K562 (cell line): ENCODE measurements around the gene ATP6V0D1. TPM values are rescaled to one million over a fixed set of nuclear protein-coding genes. Genes with fewer than 3 reads are reported as not detected.
A peak's percentile ranks its signal among the peaks of the same experiment; 100 is the strongest.

Experiments
- ATAC-seq: fragments of 200-7000 bp; cut with Tn5 transposase; 3 replicates; pipeline ENCODE4 v1.9.1; 2020; ENCODE audit warnings: moderate library complexity
- BruUV-seq: library from RNA; stranded (reverse); fragments of 400-500 nt; replicated peaks from 2 replicates; lab custom pipeline; 2021; lab: Mats Ljungman, UMichigan
- CTCF ChIA-PET: fragments of 300-600 bp; formaldehyde crosslinking; extraction: SDS; loops from one replicate; lab custom pipeline; 2021; ENCODE audit warnings: low intra/inter-chr PET ratio; lab: Yijun Ruan, JAX
- POLR2A ChIA-PET: fragments of 300-600, 350-650 bp; sonication (Branson Sonifier 250); formaldehyde crosslinking; extraction: SDS; loops from one replicate; lab custom pipeline; 2021; ENCODE audit warnings: antibody characterized with exemption, inconsistent platforms; lab: Yijun Ruan, JAX
- DNase-seq, 4 experiments: peaks; one replicate each; pipeline versions ENCODE4 v3.0.0 to v3.0.0-alpha.2; 2011 to 2018; ENCODE audit warnings: low spot score in 3 of 4, mixed read lengths in 3 of 4; ENCODE audit errors: extremely low read depth in 1 of 4
- FAIRE-seq: peaks from 2 replicates; lab custom pipeline; 2011; peaks lifted over from hg19 to GRCh38; lab: Jason Lieb, UNC
- H2AFZ ChIP-seq: 2 replicates; pipeline ENCODE4 v1.6.0; 2011; ENCODE audit warnings: low read depth, low read length, control low read depth, inconsistent platforms
- H3K27ac ChIP-seq: fragments of 200-600 bp; 3 replicates; pipeline ENCODE4 v1.8.0; 2011; ENCODE audit warnings: low read depth, mild to moderate bottlenecking, control low read depth, inconsistent platforms, low read length, moderate library complexity, mixed read lengths; ENCODE audit errors: extremely low read depth
- H3K27me3 ChIP-seq, 2 experiments: fragments of 300-600 bp in 1 of 2; 2 replicates in 1 of 2; 3 replicates in 1 of 2; pipeline versions ENCODE4 v1.6.0 to v1.8.0; 2011; ENCODE audit warnings: inconsistent platforms in 2 of 2, low read length in 2 of 2, mild to moderate bottlenecking in 1 of 2, mixed read lengths in 1 of 2, moderate library complexity in 1 of 2; ENCODE audit not compliant: control insufficient read depth in 2 of 2, insufficient read depth in 2 of 2
- H3K36me3 ChIP-seq: fragments of 300-600 bp; 3 replicates; pipeline ENCODE4 v1.8.0; 2011; ENCODE audit warnings: mild to moderate bottlenecking, low read length, inconsistent platforms; ENCODE audit not compliant: control insufficient read depth, insufficient read depth
- H3K4me1 ChIP-seq, 2 experiments: fragments of 200-600 bp in 1 of 2; replicated peaks in 1 of 2; 2 replicates in 1 of 2; 3 replicates in 1 of 2; pipeline versions ENCODE4 v1.5.1 to v1.8.0; 2011; ENCODE audit warnings: inconsistent platforms in 2 of 2, low read length in 2 of 2, mild to moderate bottlenecking in 1 of 2, mixed read lengths in 1 of 2, moderate library complexity in 1 of 2; ENCODE audit not compliant: control insufficient read depth in 2 of 2, insufficient read depth in 2 of 2
- H3K4me2 ChIP-seq: 2 replicates; pipeline ENCODE4 v1.6.1; 2011; ENCODE audit warnings: low read length, control low read depth, inconsistent platforms, mixed read lengths; ENCODE audit not compliant: insufficient read depth
- H3K4me3 ChIP-seq: fragments of 200-600 bp; sonication (generic), shearing (Covaris generic); 2 replicates; pipeline ENCODE4 v1.5.1; 2016; ENCODE audit warnings: control low read depth, inconsistent platforms
- H3K79me2 ChIP-seq: fragments of 200-600 bp; 3 replicates; pipeline ENCODE4 v1.8.0; 2011; ENCODE audit warnings: low read length, inconsistent platforms; ENCODE audit not compliant: control insufficient read depth, insufficient read depth
- H3K9ac ChIP-seq, 2 experiments: 2 replicates each; pipeline versions ENCODE4 v1.6.0 to v1.6.1; 2011; ENCODE audit warnings: low read depth in 2 of 2, low read length in 2 of 2, control low read depth in 1 of 2, inconsistent platforms in 1 of 2, mild to moderate bottlenecking in 1 of 2, mixed read lengths in 1 of 2; ENCODE audit not compliant: insufficient read depth in 1 of 2
- H3K9me1 ChIP-seq: one replicate; pipeline ENCODE4 v1.6.0; 2011; ENCODE audit warnings: inconsistent platforms, mild to moderate bottlenecking, low read length, moderate library complexity; ENCODE audit not compliant: control insufficient read depth, insufficient read depth
- H3K9me3 ChIP-seq: replicated peaks from 2 replicates; pipeline ENCODE4 v1.5.1; 2011; ENCODE audit warnings: low read depth, low read length, inconsistent platforms; ENCODE audit not compliant: control insufficient read depth, insufficient read depth
- H4K20me1 ChIP-seq: replicated peaks from 2 replicates; pipeline ENCODE4 v1.6.1; 2011; ENCODE audit warnings: low read length, inconsistent platforms, mixed read lengths; ENCODE audit not compliant: control insufficient read depth, insufficient read depth
- ATF3 ChIP-seq, 2 experiments: fragments of 450-650 bp in 1 of 2; sonication (generic) in 1 of 2; formaldehyde crosslinking in 1 of 2; IDR thresholded peaks in 1 of 2; conservative IDR thresholded peaks in 1 of 2; 2 replicates each; pipeline versions ENCODE4 v1.6.1 to v1.8.1; 2016 to 2023; ENCODE audit warnings: mild to moderate bottlenecking in 2 of 2, moderate library complexity in 2 of 2, inconsistent platforms in 1 of 2, missing genetic modification reagents in 1 of 2
- ATF7 ChIP-seq: fragments of 450-650 bp; IDR thresholded peaks from 2 replicates; pipeline ENCODE4 v1.7.1; 2014; ENCODE audit warnings: mild to moderate bottlenecking, moderate library complexity
- C11orf30 ChIP-seq: fragments of 450-650 bp; IDR thresholded peaks from 2 replicates; pipeline ENCODE4 v1.6.1; 2016; ENCODE audit warnings: low read depth, mild to moderate bottlenecking
- GTF2F1 ChIP-seq: IDR thresholded peaks from 2 replicates; pipeline ENCODE4 v1.6.1; 2011; ENCODE audit warnings: low read depth, low read length, improper control_type of control experiment
- JUND ChIP-seq, 2 experiments: IDR thresholded peaks; 2 replicates in 1 of 2; 3 replicates in 1 of 2; pipeline ENCODE4 v1.6.1; 2011; ENCODE audit warnings: borderline replicate concordance in 2 of 2, low read depth in 2 of 2, low read length in 2 of 2, improper control_type of control experiment in 1 of 2, missing biosample characterization in 1 of 2, missing genetic modification characterization in 1 of 2, missing genetic modification reagents in 1 of 2
- MAFG ChIP-seq: fragments of 450-650 bp; conservative IDR thresholded peaks from 2 replicates; pipeline ENCODE4 v1.6.1; 2016; ENCODE audit warnings: missing genetic modification characterization, missing compliant biosample characterization
- MAFK ChIP-seq: IDR thresholded peaks from 2 replicates; pipeline ENCODE4 v1.6.1; 2011; ENCODE audit warnings: low read length, improper control_type of control experiment
- PKNOX1 ChIP-seq: fragments of 450-650 bp; IDR thresholded peaks from 2 replicates; pipeline ENCODE4 v1.6.1; 2016
- PREB ChIP-seq: sonication (generic); formaldehyde crosslinking; IDR thresholded peaks from 2 replicates; pipeline ENCODE4 v1.8.1; 2023; ENCODE audit warnings: mild to moderate bottlenecking, missing genetic modification reagents
- PYGO2 ChIP-seq: fragments of 450-650 bp; IDR thresholded peaks from 2 replicates; pipeline ENCODE4 v1.6.1; 2016; ENCODE audit warnings: mild to moderate bottlenecking, missing genetic modification characterization, moderate library complexity, missing compliant biosample characterization
- ZNF197 ChIP-seq: fragments of 200-800 bp; sonication (Bioruptor generic); IDR thresholded peaks from 2 replicates; pipeline ENCODE4 v1.6.1; 2016; ENCODE audit warnings: low read depth, missing genetic modification characterization, missing compliant biosample characterization
- ZNF316 ChIP-seq: fragments of 450-650 bp; IDR thresholded peaks from 2 replicates; pipeline ENCODE4 v1.6.1; 2016
- ZNF408 ChIP-seq: fragments of 250-450 bp; sonication (Bioruptor Pico); IDR thresholded peaks from 2 replicates; pipeline ENCODE4 v1.4.0; 2020; ENCODE audit warnings: low read depth, mild to moderate bottlenecking, moderate library complexity
- WGBS: fragments of 100-300 bp; shearing (Covaris generic); methylation state at CpG from one replicate; pipeline ENCODE4 v1.1.6; 2016; ENCODE audit warnings: low coverage, mixed read lengths; ENCODE audit not compliant: insufficient coverage; ENCODE audit errors: missing lambda C conversion rate; 5-methylcytosine and 5-hydroxymethylcytosine counted together
- in situ Hi-C: fragments of 300-500 bp; cut with MboI; formaldehyde crosslinking; loops from 4 replicates; pipeline ENCODE4 v1.15.0; 2018; ENCODE audit warnings: inconsistent platforms, mixed read lengths
- intact Hi-C: fragments of 100-400 bp; cut with micrococcal nuclease; formaldehyde crosslinking; loops from 2 replicates; pipeline ENCODE4 v1.14.2; 2022
- polyA plus RNA-seq, 8 experiments: library from polyadenylated mRNA; depleted of rRNA in 4 of 8; stranded (reverse) in 5 of 8; unstranded in 3 of 8; fragments of >200 nt; fragmentation: Nextera tagmentation in 2 of 8; fragmentation: Illumina TruSeq in 1 of 8; extraction: Ambion mirVana in 2 of 8; extraction: Trizol in 1 of 8; gene quantifications; 2 replicates each; pipeline versions ENCODE4 v1.2.1 to v1.2.3, GENCODE V29; 2011 to 2014; ENCODE audit warnings: inconsistent platforms in 1 of 8, missing spikeins in 1 of 8
- total RNA-seq, 7 experiments: library from RNA; depleted of rRNA in 6 of 7; stranded (reverse); fragments of >200 nt in 6 of 7; fragmentation: Illumina TruSeq in 2 of 7; extraction: Trizol in 2 of 7; gene quantifications; 2 replicates each; pipeline versions ENCODE4 v1.2.1 to v1.2.3, GENCODE V29; 2011 to 2021; ENCODE audit warnings: low replicate concordance in 1 of 7

The ATP6V0D1 gene
- total and polyA plus RNA-seq, 9 of the 15 experiments (the other 6 are each of a cell fraction or from before 2014, with no cell fraction given), result 23.2 to 69.7 (median 45.6) TPM

DNA sequence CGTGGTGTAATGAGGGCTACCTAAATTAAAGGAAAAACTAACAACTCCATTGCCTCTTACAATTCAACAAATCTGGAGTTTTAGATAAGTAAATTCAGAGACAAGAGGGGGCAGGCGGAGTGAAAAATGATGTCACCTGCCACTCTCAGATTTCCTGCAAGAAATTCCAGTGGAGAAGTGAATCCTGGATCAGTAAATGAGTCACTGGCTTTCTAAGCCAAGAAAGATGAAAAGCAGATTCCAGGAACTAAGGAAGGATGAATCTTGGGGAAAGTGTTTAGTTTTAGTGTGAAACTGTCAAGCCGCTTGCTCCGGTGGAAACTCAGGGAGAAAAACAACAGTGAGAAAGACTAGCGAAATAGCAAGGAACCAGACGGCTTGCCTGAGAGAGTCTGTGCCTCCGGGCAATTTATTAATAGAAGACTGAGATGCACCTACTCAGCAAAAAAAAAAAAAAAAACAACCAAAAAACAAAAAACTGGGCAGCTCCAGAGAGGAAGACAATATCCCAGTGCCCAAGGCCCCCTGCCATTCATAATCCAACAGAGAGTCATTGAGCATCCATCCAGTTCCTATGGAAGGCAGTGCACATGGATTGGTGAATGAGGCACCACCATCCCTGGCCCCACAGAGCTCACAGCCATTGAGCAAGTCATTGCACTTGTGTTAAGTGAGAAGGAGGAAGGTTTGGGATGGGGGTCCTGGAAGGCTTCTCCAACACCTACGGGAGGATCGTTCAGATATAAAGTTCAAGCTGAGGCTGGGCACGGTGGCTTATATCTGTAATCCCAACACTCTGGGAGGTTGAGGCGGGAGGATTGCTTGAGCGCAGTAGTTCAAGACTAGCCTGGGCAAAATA, 35.6 kb upstream of the ATP6V0D1 start:
- no peaks in the 10 kb centered on the region for H3K36me3 ChIP-seq
- no peak for DNase-seq
- no TSS peak for BruUV-seq
- no peak overlapping the region for H3K4me3 ChIP-seq
- in situ Hi-C loops, result no loop called here
- FAIRE-seq, result no peak
- WGBS, result 52% methylated on average over 12 of the region's 12 CpGs
- no peaks in the 10 kb centered on the region for H3K9me1 ChIP-seq
- TF ChIP-seq PREB (CRISPR knock-in tag) (0 out of 2 replicates have a peak, but pooled peaks have one; percentile 60), PYGO2 (tag) (no peak), ZNF316 (peak; percentile 69), MAFK (peak; percentile 10; the same call in 1 of the 2 replicates), ZNF197 (CRISPR knock-in tag) (no peak), ATF3 (IDR thresholded peaks at IDR 0.05) (peak; percentile 76), ATF3 (CRISPR knock-in tag; conservative IDR thresholded peaks at IDR 0.05) (no peak), PKNOX1 (peak; percentile 34; the same call in 1 of the 2 replicates), ATF7 (peak; percentile 44; the same call in 1 of the 2 replicates), JUND (IDR thresholded peaks at IDR 0.05; ENCODE audit: borderline replicate concordance, low read depth, low read length) (peak; percentile 19; the same call in 1 of the 2 replicates), JUND (tag; IDR thresholded peaks at IDR 0.05; ENCODE audit: borderline replicate concordance, low read depth, low read length) (no peak), ZNF408 (CRISPR knock-in tag) (no peak), MAFG (tag) (peak; percentile 44; the same call in 1 of the 2 replicates), GTF2F1 (no peak), C11orf30 (peak; percentile 28; the same call in 1 of the 2 replicates)
- TF ChIP-seq, all 486 proteins: peak for 9
- Histone ChIP-seq H2AFZ (no peak overlapping the region), H3K4me2 (no peak overlapping the region), H3K27me3 (no peaks in the 10 kb centered on the region), H3K4me1 (peaks cover 2 to 6% of the 10 kb centered on the region in 2 experiments; a peak in 4 of 5 replicates), H3K79me2 (no peaks in the 10 kb centered on the region), H3K9me3 (no peaks in the 10 kb centered on the region), H4K20me1 (no peaks in the 10 kb centered on the region), H3K27ac (no peak overlapping the region), H3K9ac (no peak overlapping the region)
- POLR2A ChIA-PET, result interaction anchor here (1.0 kb wide), 2 partner anchors 25 to 33 kb away, joined by 3 read pairs; partner anchors contain the start of gene AGRP
- no peak for ATAC-seq
- CTCF ChIA-PET, result interaction anchor here (0.6 to 5.8 kb wide), 2 partner anchors 23 to 559 kb away, joined by 4 to 53 read pairs; no protein-coding TSS in a partner anchor
- intact Hi-C loops, result loop anchor here (10.0 kb wide), 1 partner anchor 92 kb away; no protein-coding TSS in a partner anchor
